Activated CD4-positive, alpha-beta T cell treated with anti-CD3 and anti-CD28 coated beads for 24 hours (primary cell): ENCODE data around the gene FRYL.
"Not testable (repeated sequence)": the region's sequence is repeated elsewhere in the genome, so short reads cannot be mapped to it uniquely, and the experiment has no call there.

Experiments
- DNase-seq, 2 donors: peaks; one replicate each; pipeline ENCODE4 v3.0.0-alpha.2; 2020; ENCODE audit warnings: low read depth in 2 of 2

The FRYL gene

GRCh38 chr4:48490012-48490679 lies 289.9 kb downstream of the FRYL start, which contains the start of gene ZAR1:
ZAR1 (plus strand) TSS chr4:48490252; CDS start chr4:48490292, 40 bp downstream.
- DNase-seq = no peak

- no peak for DNase-seq
These were observed 290.4 kb downstream of the FRYL start for GRCh38 chr4:48489683-48490011.

GRCh38 chr4:48484494-48485168 lies 295.4 kb downstream of the FRYL start:
- no peak for DNase-seq

GRCh38 chr4:48483777-48484493 lies 296.1 kb downstream of the FRYL start:
- no peak for DNase-seq

- no peak for DNase-seq
These were observed 296.9 kb downstream of the FRYL start, which contains the start of gene SLC10A4 for GRCh38 chr4:48483006-48483776. SLC10A4 (plus strand) TSS chr4:48483343; CDS start chr4:48483562, 219 bp downstream.

- no peak for DNase-seq
These were observed 298.5 kb downstream of the FRYL start for GRCh38 chr4:48481581-48481980.

GRCh38 chr4:48478273-48478672 lies 301.8 kb downstream of the FRYL start:
- no peak for DNase-seq

- no peak for DNase-seq
These were observed 304.3 kb downstream of the FRYL start for GRCh38 chr4:48475770-48476169.

GRCh38 chr4:48472794-48473193 lies 307.3 kb downstream of the FRYL start:
- DNase-seq = no peak

- DNase-seq = no peak
These were observed 309.5 kb downstream of the FRYL start for GRCh38 chr4:48470570-48470969.

- DNase-seq = no peak
These were observed 309.9 kb downstream of the FRYL start for GRCh38 chr4:48470137-48470536.

- DNase-seq = no peak
These were observed 312.2 kb downstream of the FRYL start for GRCh38 chr4:48467891-48468290.

- no peak for DNase-seq
These were observed 312.6 kb downstream of the FRYL start for GRCh38 chr4:48467442-48467841.

GRCh38 chr4:48462363-48462762 lies 317.7 kb downstream of the FRYL start:
- DNase-seq = no peak

GRCh38 chr4:48461000-48461399 lies 319.1 kb downstream of the FRYL start:
- DNase-seq = no peak

GRCh38 chr4:48454591-48454990 lies 325.5 kb downstream of the FRYL start:
- DNase-seq = no peak

GRCh38 chr4:48451656-48452055 lies 328.4 kb downstream of the FRYL start:
- not testable (repeated sequence) for DNase-seq

GRCh38 chr4:48450740-48451139 lies 329.3 kb downstream of the FRYL start:
- no peak for DNase-seq

GRCh38 chr4:48449151-48449550 lies 330.9 kb downstream of the FRYL start:
- no peak for DNase-seq
